ENCODE results near the gene FLYWCH1.

The FLYWCH1 gene

DNA sequence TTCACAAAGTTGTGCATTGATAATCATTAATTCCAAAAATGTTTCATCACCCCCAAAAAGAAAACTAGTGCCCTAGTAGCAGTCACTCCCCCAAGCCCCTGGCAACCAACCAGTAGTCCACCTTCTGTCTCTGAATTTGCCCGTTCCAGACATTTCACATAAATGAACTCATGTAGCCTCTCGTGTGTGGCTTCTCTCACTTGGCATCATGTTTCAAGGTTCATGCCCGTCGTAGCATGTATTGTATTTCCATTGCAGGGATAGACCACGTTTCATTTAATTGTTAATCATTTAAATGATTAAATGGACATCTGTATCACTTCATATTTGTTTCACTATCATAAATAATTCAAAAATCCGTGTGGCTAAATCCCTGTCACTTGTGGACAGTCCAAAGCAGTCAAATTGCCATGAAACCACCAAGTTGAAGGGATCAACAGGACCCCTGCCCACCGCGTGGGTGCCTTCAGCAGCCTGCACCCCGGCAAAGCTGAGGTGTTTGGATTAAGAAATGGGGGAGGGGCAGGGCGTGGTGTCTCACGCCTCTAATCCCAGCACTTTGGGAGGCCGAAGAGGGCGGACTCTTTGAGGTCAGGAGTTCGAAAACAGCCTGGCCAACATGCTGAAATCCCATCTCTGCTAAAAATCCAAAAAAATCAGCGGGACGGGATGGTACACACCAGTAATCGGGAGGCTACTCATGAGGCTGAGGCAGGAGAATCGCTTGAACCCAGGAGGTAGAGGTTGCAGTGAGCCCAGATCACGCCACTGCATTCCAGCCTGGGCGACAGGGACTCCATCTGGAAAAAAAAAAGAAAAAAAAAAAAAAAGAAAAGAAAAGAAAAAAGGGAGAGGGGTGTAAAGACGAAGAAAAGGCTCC lies 37.5 kb upstream of the FLYWCH1 start:
- H3K4me3 ChIP-seq (ENCODE audit: control insufficient read depth in 1 of 7, extremely low read depth in 1 of 7, insufficient read depth in 4 of 7, low read depth in 2 of 7, low read length in 6 of 7), result no peak overlapping the region
- no peaks in the 10 kb centered on the region for H3K9me3 ChIP-seq (ENCODE audit: control extremely low read depth in 1 of 5, control insufficient read depth in 4 of 5, insufficient read depth in 2 of 5, low read depth in 1 of 5, low read length in 4 of 5)
- H3K27me3 ChIP-seq (replicated peaks in 2 of 5; ENCODE audit: control insufficient read depth in 4 of 5, insufficient read depth in 5 of 5, low read length in 4 of 5), result no peaks in the 10 kb centered on the region
- no peak overlapping the region for H3K27ac ChIP-seq (ENCODE audit: insufficient read depth in 1 of 2, low read depth in 1 of 2, low read length in 2 of 2, poor library complexity in 1 of 2, severe bottlenecking in 2 of 2)
- no peaks in the 10 kb centered on the region for H3K36me3 ChIP-seq (ENCODE audit: control insufficient read depth in 4 of 4, insufficient read depth in 4 of 4, low read length in 3 of 4)
- no peak for DNase-seq
- 78% methylated on average over 18 of the region's 21 CpGs for WGBS (ENCODE audit: insufficient coverage)
- POLR2A ChIA-PET, result no interaction called here
- H3K4me1 ChIP-seq (ENCODE audit: control extremely low read depth in 1 of 4, control insufficient read depth in 4 of 4, insufficient read depth in 4 of 4, low read length in 3 of 4), result peaks cover 0 to 6% (median 2%) of the 10 kb centered on the region in 4 experiments
- CTCF ChIA-PET, result interaction anchor here (1.2 to 4.8 kb wide), 6 partner anchors 9 to 46 kb away, joined by 3 to 21 read pairs (median 6); partner anchors contain the start of gene FLYWCH2

GRCh38 chr16:2874912-2875362 lies 36.8 kb upstream of the FLYWCH1 start:
- Histone ChIP-seq H3K4me3 (ENCODE audit: control insufficient read depth in 1 of 7, extremely low read depth in 1 of 7, insufficient read depth in 4 of 7, low read depth in 2 of 7, low read length in 6 of 7) (no peak overlapping the region), H3K27me3 (replicated peaks in 2 of 5; ENCODE audit: control insufficient read depth in 4 of 5, insufficient read depth in 5 of 5, low read length in 4 of 5) (no peaks in the 10 kb centered on the region), H3K4me1 (ENCODE audit: control extremely low read depth in 1 of 4, control insufficient read depth in 4 of 4, insufficient read depth in 4 of 4, low read length in 3 of 4) (peaks cover 0 to 6% (median 2%) of the 10 kb centered on the region in 4 experiments), H3K9me3 (ENCODE audit: control extremely low read depth in 1 of 5, control insufficient read depth in 4 of 5, insufficient read depth in 2 of 5, low read depth in 1 of 5, low read length in 4 of 5) (peaks cover 0 to 6% (median 3%) of the 10 kb centered on the region in 5 experiments), H3K27ac (ENCODE audit: insufficient read depth in 1 of 2, low read depth in 1 of 2, low read length in 2 of 2, poor library complexity in 1 of 2, severe bottlenecking in 2 of 2) (no peak overlapping the region), H3K36me3 (ENCODE audit: control insufficient read depth in 4 of 4, insufficient read depth in 4 of 4, low read length in 3 of 4) (no peaks in the 10 kb centered on the region)
- DNase-seq, result peak; percentile 78 to 88 (median 88)
- ChIA-PET POLR2A (no interaction called here), CTCF (interaction anchor here (1.2 to 1.7 kb wide), 3 partner anchors 36 to 46 kb away, joined by 3 to 4 read pairs (median 3); no protein-coding TSS in a partner anchor)
- WGBS (ENCODE audit: insufficient coverage), result 19% methylated on average over 7 of the region's 25 CpGs

DNA sequence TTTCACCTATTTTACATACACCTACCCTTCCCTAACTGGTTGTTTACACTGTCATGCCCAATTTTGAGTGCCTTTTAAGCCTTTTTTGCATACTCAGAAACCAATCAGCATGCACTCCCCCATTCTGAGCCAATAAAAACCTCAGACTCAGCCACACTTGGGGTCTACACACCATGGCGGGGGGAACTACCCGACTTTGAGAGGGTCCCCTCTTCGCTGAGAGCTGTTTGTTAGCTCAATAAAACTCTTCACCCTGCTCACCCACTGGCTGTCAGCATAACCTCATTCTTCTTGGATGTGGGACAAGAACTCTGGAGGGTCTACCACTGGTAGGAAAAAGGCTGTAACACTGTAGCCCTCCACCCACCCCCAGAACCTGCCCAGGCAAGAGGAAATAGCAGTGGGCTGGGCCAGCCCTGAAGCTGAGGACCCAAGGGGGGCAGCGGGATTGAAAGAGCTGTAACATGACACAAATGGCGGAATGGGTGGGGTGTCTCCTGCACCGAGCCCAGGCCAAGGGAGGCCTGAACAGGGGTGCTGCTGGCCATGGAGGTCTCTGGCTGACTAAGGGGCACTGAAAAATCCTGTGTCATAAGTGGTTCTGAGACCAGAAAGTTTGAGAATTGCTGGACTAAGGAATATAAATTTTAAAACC lies 31.8 kb upstream of the FLYWCH1 start:
- H3K4me1 ChIP-seq (ENCODE audit: control extremely low read depth in 1 of 4, control insufficient read depth in 4 of 4, insufficient read depth in 4 of 4, low read length in 3 of 4), result peaks cover 0 to 13% (median 13%) of the 10 kb centered on the region in 4 experiments
- WGBS (ENCODE audit: insufficient coverage), result 92% methylated on average over 3 of the region's 6 CpGs
- no peak for DNase-seq
- H3K27me3 ChIP-seq (replicated peaks in 2 of 5; ENCODE audit: control insufficient read depth in 4 of 5, insufficient read depth in 5 of 5, low read length in 4 of 5), result no peaks in the 10 kb centered on the region
- peaks cover 0 to 10% (median 5%) of the 10 kb centered on the region in 5 experiments for H3K9me3 ChIP-seq (ENCODE audit: control extremely low read depth in 1 of 5, control insufficient read depth in 4 of 5, insufficient read depth in 2 of 5, low read depth in 1 of 5, low read length in 4 of 5)
- H3K4me3 ChIP-seq (ENCODE audit: control insufficient read depth in 1 of 7, extremely low read depth in 1 of 7, insufficient read depth in 4 of 7, low read depth in 2 of 7, low read length in 6 of 7), result no peak overlapping the region
- ChIA-PET CTCF (interaction anchor here (1.1 to 2.7 kb wide), 5 partner anchors 10 to 47 kb away, joined by 4 to 13 read pairs (median 4); partner anchors contain the start of gene FLYWCH1), POLR2A (no interaction called here)
- no peak overlapping the region for H3K27ac ChIP-seq (ENCODE audit: insufficient read depth in 1 of 2, low read depth in 1 of 2, low read length in 2 of 2, poor library complexity in 1 of 2, severe bottlenecking in 2 of 2)
- H3K36me3 ChIP-seq (ENCODE audit: control insufficient read depth in 4 of 4, insufficient read depth in 4 of 4, low read length in 3 of 4), result no peaks in the 10 kb centered on the region

GRCh38 chr16:2881783-2882649 lies 29.7 kb upstream of the FLYWCH1 start:
- ChIA-PET CTCF (interaction anchor here (0.6 to 2.7 kb wide), 4 partner anchors 14 to 41 kb away, joined by 3 to 13 read pairs (median 5); no protein-coding TSS in a partner anchor), POLR2A (interaction anchor here (0.9 kb wide), 1 partner anchor 10 kb away, joined by 4 read pairs; no protein-coding TSS in a partner anchor)
- peak overlapping the region in 1 of 2 experiments; percentile 86 for H3K27ac ChIP-seq (ENCODE audit: insufficient read depth in 1 of 2, low read depth in 1 of 2, low read length in 2 of 2, poor library complexity in 1 of 2, severe bottlenecking in 2 of 2)
- peak; percentile 26 to 61 (median 49) for DNase-seq
- peaks cover 0 to 10% (median 5%) of the 10 kb centered on the region in 5 experiments for H3K9me3 ChIP-seq (ENCODE audit: control extremely low read depth in 1 of 5, control insufficient read depth in 4 of 5, insufficient read depth in 2 of 5, low read depth in 1 of 5, low read length in 4 of 5)
- 6% methylated on average over 42 of the region's 52 CpGs for WGBS (ENCODE audit: insufficient coverage)
- H3K36me3 ChIP-seq (ENCODE audit: control insufficient read depth in 4 of 4, insufficient read depth in 4 of 4, low read length in 3 of 4), result no peaks in the 10 kb centered on the region
- peaks cover 0 to 13% (median 13%) of the 10 kb centered on the region in 4 experiments for H3K4me1 ChIP-seq (ENCODE audit: control extremely low read depth in 1 of 4, control insufficient read depth in 4 of 4, insufficient read depth in 4 of 4, low read length in 3 of 4)
- no peaks in the 10 kb centered on the region for H3K27me3 ChIP-seq (replicated peaks in 2 of 5; ENCODE audit: control insufficient read depth in 4 of 5, insufficient read depth in 5 of 5, low read length in 4 of 5)
- peak overlapping the region; percentile 50 to 94 (median 79) for H3K4me3 ChIP-seq (ENCODE audit: control insufficient read depth in 1 of 7, extremely low read depth in 1 of 7, insufficient read depth in 4 of 7, low read depth in 2 of 7, low read length in 6 of 7)

GRCh38 chr16:2882650-2883457 lies 28.9 kb upstream of the FLYWCH1 start, which contains the start of gene FLYWCH2:
Gene FLYWCH2 (plus strand): TSS chr16:2883215. CDS start chr16:2896450, 13,235 bp downstream.
- Histone ChIP-seq H3K36me3 (ENCODE audit: control insufficient read depth in 4 of 4, insufficient read depth in 4 of 4, low read length in 3 of 4) (no peaks in the 10 kb centered on the region), H3K4me1 (ENCODE audit: control extremely low read depth in 1 of 4, control insufficient read depth in 4 of 4, insufficient read depth in 4 of 4, low read length in 3 of 4) (peaks cover 0 to 13% (median 13%) of the 10 kb centered on the region in 4 experiments), H3K4me3 (ENCODE audit: control insufficient read depth in 1 of 7, extremely low read depth in 1 of 7, insufficient read depth in 4 of 7, low read depth in 2 of 7, low read length in 6 of 7) (peak within 1 kb of the TSS; percentile 67 to 94 (median 79)), H3K9me3 (ENCODE audit: control extremely low read depth in 1 of 5, control insufficient read depth in 4 of 5, insufficient read depth in 2 of 5, low read depth in 1 of 5, low read length in 4 of 5) (peaks cover 0 to 10% (median 5%) of the 10 kb centered on the region in 5 experiments), H3K27ac (ENCODE audit: insufficient read depth in 1 of 2, low read depth in 1 of 2, low read length in 2 of 2, poor library complexity in 1 of 2, severe bottlenecking in 2 of 2) (peak within 1 kb of the TSS; percentile 46 to 86), H3K27me3 (replicated peaks in 2 of 5; ENCODE audit: control insufficient read depth in 4 of 5, insufficient read depth in 5 of 5, low read length in 4 of 5) (no peaks in the 10 kb centered on the region)
- ChIA-PET POLR2A (interaction anchor here (0.7 to 0.9 kb wide), 2 partner anchors 11 to 30 kb away, joined by 3 to 4 read pairs; no protein-coding TSS in a partner anchor), CTCF (interaction anchor here (0.8 to 1.4 kb wide), 7 partner anchors 10 to 66 kb away, joined by 3 to 6 read pairs (median 5); partner anchors contain the start of gene PRSS21)
- DNase-seq, result peak; percentile 99
- under 1% methylated on average over 67 of the region's 73 CpGs for WGBS (ENCODE audit: insufficient coverage)

Measured in common myeloid progenitor, CD34-positive (primary cell).